PC-9 (cell line): Measurements from ENCODE around the gene AGBL3. TPM values are rescaled to one million over a fixed set of nuclear protein-coding genes. Genes with fewer than 3 reads are reported as not detected.

Source experiments
- BruUV-seq: library from RNA; stranded (reverse); fragments of 400-500 nt; replicated peaks from 2 replicates; lab custom pipeline; 2021; lab: Mats Ljungman, UMichigan
- CTCF ChIA-PET: fragments of 300-600 bp; sonication (Branson Sonifier 250); formaldehyde crosslinking; loops from one replicate; lab custom pipeline; 2022; ENCODE audit warnings: antibody characterized with exemption; lab: Charles Lee
- POLR2A ChIA-PET: fragments of 300-600 bp; sonication (Branson Sonifier 250); formaldehyde crosslinking; loops from one replicate; lab custom pipeline; 2022; ENCODE audit warnings: antibody characterized with exemption; ENCODE audit not compliant: unreplicated experiment; lab: Charles Lee
- DNase-seq, 2 experiments: peaks; one replicate each; pipeline versions ENCODE4 v3.0.0 to v3.0.0-alpha.2; 2015 to 2022; ENCODE audit warnings: mixed read lengths in 1 of 2
- H2AFZ ChIP-seq: fragments of 200-600 bp; sonication (generic); 2 replicates; pipeline ENCODE4 v1.8.1; 2017; ENCODE audit warnings: antibody characterized with exemption
- H3F3A ChIP-seq: fragments of 200-600 bp; sonication (generic); 2 replicates; pipeline ENCODE4 v1.8.1; 2017; ENCODE audit warnings: antibody characterized with exemption, mild to moderate bottlenecking, low read depth; ENCODE audit not compliant: insufficient read depth
- H3K27ac ChIP-seq: fragments of 200-600 bp; sonication (generic); 2 replicates; pipeline ENCODE4 v1.6.1; 2016; ENCODE audit warnings: mixed run types
- H3K27me3 ChIP-seq: fragments of 200-600 bp; sonication (generic); 2 replicates; pipeline ENCODE4 v1.6.1; 2016; ENCODE audit warnings: low read depth, mixed run types; ENCODE audit not compliant: insufficient read depth
- H3K36me3 ChIP-seq: fragments of 200-600 bp; sonication (generic); 2 replicates; pipeline ENCODE4 v1.6.1; 2016; ENCODE audit warnings: low read depth, mixed run types
- H3K4me1 ChIP-seq: fragments of 200-600 bp; sonication (generic); replicated peaks from 2 replicates; pipeline ENCODE4 v1.6.1; 2016; ENCODE audit warnings: mixed run types; ENCODE audit not compliant: insufficient read depth
- H3K4me2 ChIP-seq: fragments of 200-600 bp; sonication (generic); 2 replicates; pipeline ENCODE4 v1.6.1; 2017; ENCODE audit warnings: mixed run types
- H3K4me3 ChIP-seq: fragments of 200-600 bp; sonication (generic); 2 replicates; pipeline ENCODE4 v1.6.1; 2016; ENCODE audit warnings: mixed run types
- H3K79me2 ChIP-seq: fragments of 200-600 bp; sonication (generic); 2 replicates; pipeline ENCODE4 v1.6.1; 2017; ENCODE audit warnings: low read depth, mixed run types
- H3K9me2 ChIP-seq: fragments of 200-600 bp; sonication (generic); 2 replicates; pipeline ENCODE4 v1.8.1; 2017; ENCODE audit warnings: mild to moderate bottlenecking; ENCODE audit not compliant: insufficient read depth
- H3K9me3 ChIP-seq: fragments of 200-600 bp; sonication (generic); 2 replicates; pipeline ENCODE4 v1.8.1; 2016; ENCODE audit warnings: low read depth; ENCODE audit not compliant: insufficient read depth
- H4K20me1 ChIP-seq: fragments of 200-600 bp; sonication (generic); 2 replicates; pipeline ENCODE4 v1.8.1; 2017; ENCODE audit not compliant: insufficient read depth
- CTCF ChIP-seq: fragments of 200-600 bp; sonication (generic); conservative IDR thresholded peaks from 2 replicates; pipeline ENCODE4 v1.6.1; 2017; ENCODE audit warnings: mixed run types, antibody characterized with exemption, mild to moderate bottlenecking, moderate library complexity
- EZH2 ChIP-seq: fragments of 200-600 bp; sonication (generic); IDR thresholded peaks from 2 replicates; pipeline ENCODE4 v1.8.0; 2017; ENCODE audit warnings: antibody characterized with exemption, low read depth
- intact Hi-C: fragments of 100-400 bp; cut with micrococcal nuclease; formaldehyde crosslinking; loops from one replicate; pipeline ENCODE4 v1.10.0; 2022; ENCODE audit not compliant: unreplicated experiment
- total RNA-seq: library from RNA; stranded (reverse); gene quantifications from 2 replicates; pipeline ENCODE4 v1.2.3, GENCODE V29; 2021

The AGBL3 gene
- total RNA-seq, 1 experiment from 2014 or later = 3.2 TPM

GRCh38 chr7:134939136-134939535 is 47.2 kb upstream of the AGBL3 start:
- H3K4me1 ChIP-seq = peaks cover 17% of the 10 kb centered on the region
- no peak overlapping the region for H3K4me2 ChIP-seq
- no peaks in the 10 kb centered on the region for H4K20me1 ChIP-seq
- H3K79me2 ChIP-seq = no peaks in the 10 kb centered on the region
- no peaks in the 10 kb centered on the region for H3K36me3 ChIP-seq
- intact Hi-C loops = no loop called here
- DNase-seq = no peak
- H3K4me3 ChIP-seq = no peak overlapping the region
- no peak overlapping the region for H3K27ac ChIP-seq
- ChIA-PET CTCF (no interaction called here), POLR2A (no interaction called here)
- no TSS peak for BruUV-seq
- H3K9me2 ChIP-seq = no peaks in the 10 kb centered on the region
- no peaks in the 10 kb centered on the region; the same call in 1 of the 2 replicates for H3F3A ChIP-seq
- TF ChIP-seq EZH2 (no peak), CTCF (no peak)
- H3K27me3 ChIP-seq = no peaks in the 10 kb centered on the region
- no peaks in the 10 kb centered on the region for H3K9me3 ChIP-seq
- no peak overlapping the region for H2AFZ ChIP-seq

GRCh38 chr7:134940729-134941128 is 45.6 kb upstream of the AGBL3 start:
- Histone ChIP-seq H3K4me2 (peak overlapping the region; percentile 16; the same call in 1 of the 2 replicates), H3K79me2 (no peaks in the 10 kb centered on the region), H3F3A (no peaks in the 10 kb centered on the region; the same call in 1 of the 2 replicates), H3K4me3 (no peak overlapping the region), H4K20me1 (no peaks in the 10 kb centered on the region), H3K36me3 (no peaks in the 10 kb centered on the region), H3K4me1 (peaks cover 17% of the 10 kb centered on the region), H3K9me2 (no peaks in the 10 kb centered on the region), H3K27me3 (no peaks in the 10 kb centered on the region), H2AFZ (no peak overlapping the region), H3K9me3 (no peaks in the 10 kb centered on the region), H3K27ac (peak overlapping the region; percentile 19; the same call in 1 of the 2 replicates)
- no peak for DNase-seq
- ChIA-PET CTCF (interaction anchor here (0.7 kb wide), 2 partner anchors 258 to 511 kb away, joined by 4 to 5 read pairs; no protein-coding TSS in a partner anchor), POLR2A (interaction anchor here (0.7 kb wide), 1 partner anchor 476 kb away, joined by 8 read pairs; no protein-coding TSS in a partner anchor)
- no TSS peak for BruUV-seq
- intact Hi-C loops = loop anchor here (5.0 kb wide), 4 partner anchors 48 to 428 kb away; no protein-coding TSS in a partner anchor
- TF ChIP-seq EZH2 (no peak), CTCF (no peak)

GRCh38 chr7:134941185-134941900 is 45.0 kb upstream of the AGBL3 start:
- TF ChIP-seq CTCF (no peak), EZH2 (no peak)
- Histone ChIP-seq H3K36me3 (no peaks in the 10 kb centered on the region), H2AFZ (no peak overlapping the region), H3K79me2 (no peaks in the 10 kb centered on the region), H4K20me1 (no peaks in the 10 kb centered on the region), H3F3A (no peaks in the 10 kb centered on the region; the same call in 1 of the 2 replicates), H3K27ac (0 out of 2 replicates have a peak overlapping the region, but pooled peaks have one; percentile 19), H3K9me3 (no peaks in the 10 kb centered on the region), H3K9me2 (no peaks in the 10 kb centered on the region), H3K4me3 (no peak overlapping the region), H3K4me1 (peaks cover 17% of the 10 kb centered on the region), H3K4me2 (peak overlapping the region; percentile 16; the same call in 1 of the 2 replicates), H3K27me3 (no peaks in the 10 kb centered on the region)
- intact Hi-C loops = loop anchor here (5.0 kb wide), 4 partner anchors 49 to 429 kb away; no protein-coding TSS in a partner anchor
- CTCF ChIA-PET = interaction anchor here (0.7 kb wide), 2 partner anchors 258 to 512 kb away, joined by 4 to 5 read pairs; no protein-coding TSS in a partner anchor
- BruUV-seq = TSS peak; percentile 17
- DNase-seq = peak; percentile 51 to 54
- POLR2A ChIA-PET = interaction anchor here (0.7 kb wide), 1 partner anchor 477 kb away, joined by 8 read pairs; no protein-coding TSS in a partner anchor
